Endothelial cell of umbilical vein (primary cell): ENCODE measurements around the gene CHD5. TPM values are rescaled to one million over a fixed set of nuclear protein-coding genes. Genes with fewer than 3 reads are reported as not detected.

Experiments
- BruUV-seq: library from RNA; stranded (reverse); fragments of 400-500 nt; replicated peaks from 2 replicates; lab custom pipeline; 2021; lab: Mats Ljungman, UMichigan
- CTCF ChIA-PET: fragments of 300-600, 350-600 bp; sonication (Branson Sonifier 250); formaldehyde crosslinking; loops from one replicate; lab custom pipeline; 2021; ENCODE audit warnings: antibody characterized with exemption, inconsistent platforms; lab: Charles Lee
- POLR2A ChIA-PET: fragments of 300-600, 350-600 bp; sonication (Branson Sonifier 250); formaldehyde crosslinking; loops from one replicate; lab custom pipeline; 2021; ENCODE audit warnings: antibody characterized with exemption, inconsistent platforms; lab: Charles Lee
- DNase-seq: peaks from one replicate; pipeline ENCODE4 v3.0.0-alpha.2; 2011; ENCODE audit warnings: low read depth, low spot score
- FAIRE-seq: peaks from 2 replicates; lab custom pipeline; 2011; peaks lifted over from hg19 to GRCh38; lab: Jason Lieb, UNC
- H2AFZ ChIP-seq: 2 replicates; pipeline ENCODE4 v1.6.0; 2012; ENCODE audit warnings: low read depth, low read length, control low read depth, inconsistent platforms
- H3K27ac ChIP-seq: 2 replicates; pipeline ENCODE4 v1.5.1; 2011; ENCODE audit warnings: low read depth, mild to moderate bottlenecking, control low read depth, low read length, moderate library complexity; ENCODE audit not compliant: insufficient read depth
- H3K27me3 ChIP-seq, 2 experiments: 2 replicates each; pipeline versions ENCODE4 v1.6.0 to v1.6.1; 2011; ENCODE audit warnings: low read length in 2 of 2, mixed read lengths in 1 of 2; ENCODE audit not compliant: control insufficient read depth in 2 of 2, insufficient read depth in 2 of 2
- H3K36me3 ChIP-seq, 2 experiments: 2 replicates in 1 of 2; 3 replicates in 1 of 2; pipeline ENCODE4 v1.5.1; 2011; ENCODE audit warnings: low read length in 2 of 2, mild to moderate bottlenecking in 1 of 2, moderate library complexity in 1 of 2; ENCODE audit not compliant: control insufficient read depth in 2 of 2, insufficient read depth in 2 of 2; ENCODE audit errors: extremely low read depth in 1 of 2
- H3K4me1 ChIP-seq: 3 replicates; pipeline ENCODE4 v1.5.1; 2011; ENCODE audit warnings: mild to moderate bottlenecking, low read length; ENCODE audit not compliant: control insufficient read depth, insufficient read depth; ENCODE audit errors: extremely low read depth
- H3K4me2 ChIP-seq: 2 replicates; pipeline ENCODE4 v1.6.1; 2011; ENCODE audit warnings: low read length, control low read depth, mixed read lengths; ENCODE audit not compliant: insufficient read depth
- H3K4me3 ChIP-seq, 3 experiments: fragments of 200-600 bp in 1 of 3; sonication (generic), shearing (Covaris generic) in 1 of 3; replicated peaks in 1 of 3; 2 replicates each; pipeline ENCODE4 v1.5.1; 2011 to 2016; ENCODE audit warnings: control low read depth in 3 of 3, low read length in 3 of 3, mild to moderate bottlenecking in 2 of 3, inconsistent platforms in 1 of 3, low read depth in 1 of 3, moderate library complexity in 1 of 3; ENCODE audit not compliant: insufficient read depth in 1 of 3
- H3K79me2 ChIP-seq: 2 replicates; pipeline ENCODE4 v1.6.0; 2012; ENCODE audit warnings: low read length, inconsistent platforms; ENCODE audit not compliant: control insufficient read depth, insufficient read depth
- H3K9ac ChIP-seq: replicated peaks from 2 replicates; pipeline ENCODE3; 2011; ENCODE audit warnings: low read length, control low read depth; ENCODE audit not compliant: insufficient read depth; ENCODE audit errors: extremely low read depth
- H3K9me1 ChIP-seq: replicated peaks from 3 replicates; pipeline ENCODE4 v1.6.0; 2011; ENCODE audit warnings: mild to moderate bottlenecking, low read length; ENCODE audit not compliant: control insufficient read depth, insufficient read depth; ENCODE audit errors: extremely low read depth
- H3K9me3 ChIP-seq: replicated peaks from 2 replicates; pipeline ENCODE4 v1.5.1; 2012; ENCODE audit warnings: low read length, inconsistent platforms; ENCODE audit not compliant: control insufficient read depth, insufficient read depth
- H4K20me1 ChIP-seq: replicated peaks from 2 replicates; pipeline ENCODE3; 2011; ENCODE audit warnings: mild to moderate bottlenecking, low read length; ENCODE audit not compliant: control insufficient read depth, insufficient read depth; ENCODE audit errors: extremely low read depth
- EZH2 ChIP-seq: IDR thresholded peaks from 2 replicates; pipeline ENCODE4 v1.6.1; 2012; ENCODE audit warnings: borderline replicate concordance, low read depth, mild to moderate bottlenecking, moderate library complexity, low read length, inconsistent platforms; ENCODE audit not compliant: severe bottlenecking
- FOS ChIP-seq: IDR thresholded peaks from 2 replicates; pipeline ENCODE4 v1.6.1; 2011; ENCODE audit warnings: mild to moderate bottlenecking, low read length, moderate library complexity, borderline replicate concordance; ENCODE audit not compliant: insufficient read depth
- GATA2 ChIP-seq: IDR thresholded peaks from 2 replicates; pipeline ENCODE4 v1.7.0; 2011; ENCODE audit warnings: low read depth, mild to moderate bottlenecking, moderate library complexity, mixed read lengths, low read length; ENCODE audit not compliant: insufficient read length, insufficient read depth
- JUN ChIP-seq: IDR thresholded peaks from 2 replicates; pipeline ENCODE4 v1.6.1; 2011; ENCODE audit warnings: borderline replicate concordance, low read depth; ENCODE audit not compliant: insufficient read length, insufficient read depth
- POLR2A ChIP-seq: IDR thresholded peaks from 2 replicates; pipeline ENCODE4 v1.6.1; 2012; ENCODE audit warnings: low read depth, mild to moderate bottlenecking, control low read depth, low read length
- POLR2AphosphoS5 ChIP-seq: IDR thresholded peaks from 2 replicates; pipeline ENCODE4 v1.6.1; 2012; ENCODE audit warnings: low read depth, mild to moderate bottlenecking, control low read depth, low read length, moderate library complexity; ENCODE audit not compliant: insufficient read depth
- dilution Hi-C: fragments of 300-500 bp; cut with MboI; formaldehyde crosslinking; loops from one replicate; pipeline ENCODE4 v1.15.0; 2019; ENCODE audit warnings: low sequenced_read_pairs; ENCODE audit not compliant: extremely low pct_ligation_motif_present
- intact Hi-C: fragments of 100-400 bp; cut with micrococcal nuclease; formaldehyde crosslinking; loops from one replicate; pipeline ENCODE4 v1.10.0; 2022
- polyA plus RNA-seq, 4 experiments: library from polyadenylated mRNA; depleted of rRNA in 3 of 4; stranded (reverse) in 3 of 4; unstranded in 1 of 4; fragments of >200 nt; gene quantifications; 2 replicates each; pipeline versions ENCODE4 v1.2.1 to v1.2.3, GENCODE V29; 2011 to 2012; ENCODE audit warnings: missing spikeins in 1 of 4
- total RNA-seq: library from RNA; stranded (reverse); gene quantifications from 2 replicates; pipeline ENCODE4 v1.2.3, GENCODE V29; 2021
- TF ChIP-seq, protein P1 (sequence below): IDR thresholded peaks from 2 replicates; pipeline ENCODE4 v1.6.1; 2011; ENCODE audit not compliant: insufficient read depth, insufficient read length
- TF ChIP-seq, protein P2 (sequence below), 2 donors: IDR thresholded peaks; 1 replicate in 1 of 2; 2 replicates in 1 of 2; pipeline ENCODE4 v1.5.1; 2011; ENCODE audit warnings: low read length in 2 of 2, mild to moderate bottlenecking in 2 of 2, moderate library complexity in 2 of 2, control low read depth in 1 of 2, inconsistent platforms in 1 of 2, low read depth in 1 of 2; ENCODE audit not compliant: insufficient read depth in 1 of 2; ENCODE audit errors: extremely low read depth in 1 of 2

CHD5 gene
- total and polyA plus RNA-seq, 2 donors (not counting 3 experiments of a cell fraction or from before 2014, with no cell fraction given): 0.04 to 0.11 TPM

DNA sequence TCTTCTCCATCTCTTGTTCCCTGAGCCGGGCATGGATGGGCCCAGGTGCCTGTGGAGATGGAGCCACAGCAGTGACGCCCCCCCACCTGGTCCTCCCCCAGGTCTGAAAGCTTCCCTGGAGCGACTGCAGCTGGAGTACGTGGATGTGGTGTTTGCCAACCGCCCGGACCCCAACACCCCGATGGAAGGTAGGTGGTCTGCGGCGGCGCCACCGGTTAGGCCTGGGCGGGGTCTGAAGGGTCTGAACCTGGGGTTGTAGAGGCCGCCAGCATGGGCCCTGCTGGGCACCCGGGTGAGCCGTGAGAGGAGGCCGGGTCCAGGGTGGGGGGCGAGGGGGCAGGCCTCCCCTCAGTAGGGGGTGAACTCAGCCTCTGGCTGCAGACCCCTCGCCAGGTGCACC lies 89.8 kb downstream of the CHD5 start:
- Histone ChIP-seq H2AFZ (no peak overlapping the region), H3K4me3 (no peak overlapping the region), H3K36me3 (no peaks in the 10 kb centered on the region), H3K4me1 (no peaks in the 10 kb centered on the region), H3K9me1 (no peaks in the 10 kb centered on the region), H3K4me2 (no peak overlapping the region), H3K9me3 (no peaks in the 10 kb centered on the region), H3K27ac (no peak overlapping the region), H4K20me1 (no peaks in the 10 kb centered on the region), H3K27me3 (no peaks in the 10 kb centered on the region), H3K9ac (no peak overlapping the region), H3K79me2 (no peaks in the 10 kb centered on the region)
- no peak for FAIRE-seq
- DNase-seq: no peak
- ChIA-PET POLR2A (no interaction called here), CTCF (interaction anchor here (2.0 kb wide), 1 partner anchor 8 kb away, joined by 5 read pairs; no protein-coding TSS in a partner anchor)
- intact Hi-C loops: no loop called here
- TF ChIP-seq JUN (no peak), POLR2A (no peak), GATA2 (no peak), FOS (no peak)
- TF ChIP-seq, protein P1, sequence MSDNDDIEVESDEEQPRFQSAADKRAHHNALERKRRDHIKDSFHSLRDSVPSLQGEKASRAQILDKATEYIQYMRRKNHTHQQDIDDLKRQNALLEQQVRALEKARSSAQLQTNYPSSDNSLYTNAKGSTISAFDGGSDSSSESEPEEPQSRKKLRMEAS: no peak
- TF ChIP-seq, protein P2, sequence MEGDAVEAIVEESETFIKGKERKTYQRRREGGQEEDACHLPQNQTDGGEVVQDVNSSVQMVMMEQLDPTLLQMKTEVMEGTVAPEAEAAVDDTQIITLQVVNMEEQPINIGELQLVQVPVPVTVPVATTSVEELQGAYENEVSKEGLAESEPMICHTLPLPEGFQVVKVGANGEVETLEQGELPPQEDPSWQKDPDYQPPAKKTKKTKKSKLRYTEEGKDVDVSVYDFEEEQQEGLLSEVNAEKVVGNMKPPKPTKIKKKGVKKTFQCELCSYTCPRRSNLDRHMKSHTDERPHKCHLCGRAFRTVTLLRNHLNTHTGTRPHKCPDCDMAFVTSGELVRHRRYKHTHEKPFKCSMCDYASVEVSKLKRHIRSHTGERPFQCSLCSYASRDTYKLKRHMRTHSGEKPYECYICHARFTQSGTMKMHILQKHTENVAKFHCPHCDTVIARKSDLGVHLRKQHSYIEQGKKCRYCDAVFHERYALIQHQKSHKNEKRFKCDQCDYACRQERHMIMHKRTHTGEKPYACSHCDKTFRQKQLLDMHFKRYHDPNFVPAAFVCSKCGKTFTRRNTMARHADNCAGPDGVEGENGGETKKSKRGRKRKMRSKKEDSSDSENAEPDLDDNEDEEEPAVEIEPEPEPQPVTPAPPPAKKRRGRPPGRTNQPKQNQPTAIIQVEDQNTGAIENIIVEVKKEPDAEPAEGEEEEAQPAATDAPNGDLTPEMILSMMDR (IDR thresholded peaks at IDR 0.05; ENCODE audit: extremely low read depth in 1 of 2, insufficient read depth in 1 of 2, low read depth in 1 of 2, low read length in 2 of 2): no peak
- dilution Hi-C loops: no loop called here
- no TSS peak for BruUV-seq

DNA sequence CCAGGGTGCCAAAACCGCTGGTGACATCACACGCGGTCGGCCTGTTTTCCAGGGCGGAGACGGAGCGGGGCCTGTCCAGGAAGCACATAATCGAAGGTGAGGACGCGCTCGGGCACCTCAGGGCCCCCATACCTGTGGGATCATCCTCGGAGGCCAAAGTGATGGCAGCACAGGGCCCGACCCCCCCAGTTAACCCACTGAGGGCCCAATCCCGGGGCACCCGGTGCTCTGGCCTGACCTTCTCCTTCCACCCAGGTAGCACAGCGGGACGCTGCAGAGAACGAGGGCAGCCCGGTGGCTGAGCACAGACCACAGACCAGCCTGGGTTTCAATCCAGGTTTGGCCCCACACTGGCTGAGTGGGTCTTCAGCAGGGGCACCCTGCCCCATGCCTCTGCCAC lies 91.2 kb downstream of the CHD5 start:
- H4K20me1 ChIP-seq: no peaks in the 10 kb centered on the region
- H3K9me1 ChIP-seq: no peaks in the 10 kb centered on the region
- CTCF ChIA-PET: no interaction called here
- no TSS peak for BruUV-seq
- no peaks in the 10 kb centered on the region for H3K4me1 ChIP-seq
- no peak overlapping the region for H3K27ac ChIP-seq
- no peak overlapping the region for H3K9ac ChIP-seq
- POLR2A ChIA-PET: no interaction called here
- H2AFZ ChIP-seq: no peak overlapping the region
- H3K4me2 ChIP-seq: no peak overlapping the region
- H3K79me2 ChIP-seq: no peaks in the 10 kb centered on the region
- intact Hi-C loops (no loop called here), dilution Hi-C loops (no loop called here)
- TF ChIP-seq, protein P1: no peak
- TF ChIP-seq POLR2A (no peak), EZH2 (no peak), FOS (no peak), JUN (no peak), POLR2AphosphoS5 (no peak)
- TF ChIP-seq, protein P2 (IDR thresholded peaks at IDR 0.05; ENCODE audit: extremely low read depth in 1 of 2, insufficient read depth in 1 of 2, low read depth in 1 of 2, low read length in 2 of 2): no peak
- no peak for DNase-seq
- H3K27me3 ChIP-seq: no peaks in the 10 kb centered on the region
- H3K9me3 ChIP-seq: no peaks in the 10 kb centered on the region
- no peak for FAIRE-seq
- H3K4me3 ChIP-seq: no peak overlapping the region
- no peaks in the 10 kb centered on the region for H3K36me3 ChIP-seq
